Pulmonary artery endothelial cell (primary cell): ENCODE results near the gene MDH2. TPM values are rescaled to one million over a fixed set of nuclear protein-coding genes. Genes with fewer than 3 reads are reported as not detected.
"Not testable (repeated sequence)": the region's sequence is repeated elsewhere in the genome, so short reads cannot be mapped to it uniquely, and the experiment has no call there.

Experiments used
- DNase-seq: peaks from one replicate; pipeline ENCODE4 v3.0.0-alpha.2; 2011; ENCODE audit warnings: low read depth, low spot score
- total RNA-seq: library from RNA; depleted of rRNA; stranded (reverse); fragments of >200 nt; gene quantifications from 2 replicates; pipeline ENCODE4 v1.2.3, GENCODE V29; 2014

Gene MDH2
- total RNA-seq, 1 donor from 2014 or later = 51.6 TPM

GRCh38 chr7:76108540-76109233 lies 60.8 kb downstream of the MDH2 start:
- DNase-seq = no peak

GRCh38 chr7:76113042-76113630 lies 65.2 kb downstream of the MDH2 start:
- DNase-seq = not testable (repeated sequence)

- not testable (repeated sequence) for DNase-seq
Observed at GRCh38 chr7:76114742-76115141, 66.8 kb downstream of the MDH2 start.

Other genes with a start within 250 kb of the MDH2 start
- not detected in 2 replicates for gene CCL24, start 234.3 kb upstream of the MDH2 start, total RNA-seq
- gene RHBDD2, start 169.1 kb upstream of the MDH2 start, total RNA-seq = 13.9 and 16.5 TPM in 2 replicates
- 69.8 and 94.4 TPM in 2 replicates for gene POR, start 133.0 kb upstream of the MDH2 start, total RNA-seq
- gene TMEM120A, start 53.5 kb upstream of the MDH2 start, total RNA-seq = 29.4 and 33.8 TPM in 2 replicates
- gene STYXL1, start 106 bp upstream of the MDH2 start, total RNA-seq = 31.1 and 34.8 TPM in 2 replicates
- gene SRRM3, start 153.8 kb downstream of the MDH2 start, total RNA-seq = 0.53 and 1.8 TPM in 2 replicates